Uterus (tissue), 2 donors: ENCODE results near the gene GAS7.

Experiments
- CTCF ChIP-seq, 4 experiments: fragments of 200-600 bp in 2 of 4; fragments of 450-650 bp in 2 of 4; sonication (generic) in 2 of 4; IDR thresholded peaks; one replicate each; pipeline ENCODE4 v1.5.1; 2016 to 2019; ENCODE audit warnings: antibody characterized with exemption in 4 of 4, mild to moderate bottlenecking in 2 of 4, moderate library complexity in 1 of 4
- POLR2A ChIP-seq, 2 donors: fragments of 450-650 bp; IDR thresholded peaks; one replicate each; pipeline ENCODE4 v1.6.1; 2016; ENCODE audit warnings: antibody characterized with exemption in 2 of 2, mild to moderate bottlenecking in 1 of 2, moderate library complexity in 1 of 2

- TF ChIP-seq POLR2A (IDR thresholded peaks at IDR 0.05), result no peak
- no peak for TF ChIP-seq CTCF (IDR thresholded peaks at IDR 0.05)
Measured at GRCh38 chr17:10094797-10095196, 103.6 kb downstream of the GAS7 start.
